A673 (cell line): ENCODE measurements around the gene CASP2. TPM values are rescaled to one million over a fixed set of nuclear protein-coding genes. Genes with fewer than 3 reads are reported as not detected.

ENCODE experiments used
- BruUV-seq: library from RNA; stranded (reverse); fragments of 400-500 nt; replicated peaks from 2 replicates; lab custom pipeline; 2021; lab: Mats Ljungman, UMichigan
- CTCF ChIA-PET: fragments of 300-600 bp; sonication (Branson Sonifier 250); formaldehyde crosslinking; loops from one replicate; lab custom pipeline; 2022; ENCODE audit warnings: antibody characterized with exemption; lab: Charles Lee
- POLR2A ChIA-PET: fragments of 300-600 bp; sonication (Branson Sonifier 250); formaldehyde crosslinking; loops from one replicate; lab custom pipeline; 2022; ENCODE audit warnings: antibody characterized with exemption; ENCODE audit not compliant: low non-redundant PET; lab: Charles Lee
- DNase-seq: peaks from one replicate; pipeline ENCODE4 v3.0.0-alpha.2; 2015; ENCODE audit warnings: low spot score
- H3K27ac ChIP-seq: fragments of 200-600 bp; sonication (generic); 2 replicates; pipeline ENCODE4 v1.5.1; 2016; ENCODE audit warnings: mixed run types, low read depth, mild to moderate bottlenecking, mixed read lengths, antibody characterized with exemption, low read length; ENCODE audit not compliant: poor library complexity, severe bottlenecking
- H3K27me3 ChIP-seq: fragments of 200-600 bp; sonication (generic); replicated peaks from 2 replicates; pipeline ENCODE4 v1.6.1; 2017; ENCODE audit warnings: mixed run types, low read depth, mild to moderate bottlenecking, mixed read lengths, antibody characterized with exemption, low read length; ENCODE audit not compliant: insufficient read depth, poor library complexity
- H3K36me3 ChIP-seq: fragments of 200-600 bp; sonication (generic); 2 replicates; pipeline ENCODE4 v1.6.1; 2016; ENCODE audit warnings: mixed run types, mild to moderate bottlenecking, mixed read lengths, antibody characterized with exemption, low read length; ENCODE audit not compliant: insufficient read depth, poor library complexity, severe bottlenecking
- H3K4me1 ChIP-seq: fragments of 200-600 bp; sonication (generic); 2 replicates; pipeline ENCODE4 v1.6.1; 2017; ENCODE audit warnings: mixed run types, mild to moderate bottlenecking, mixed read lengths, antibody characterized with exemption, low read length; ENCODE audit not compliant: insufficient read depth, poor library complexity, severe bottlenecking
- H3K4me3 ChIP-seq: fragments of 200-600 bp; sonication (generic); 2 replicates; pipeline ENCODE4 v1.5.1; 2016; ENCODE audit warnings: low read depth, mixed run types, mild to moderate bottlenecking, mixed read lengths, low read length; ENCODE audit not compliant: poor library complexity, severe bottlenecking
- H3K9me3 ChIP-seq: fragments of 200-600 bp; sonication (generic); 2 replicates; pipeline ENCODE4 v1.6.1; 2016; ENCODE audit warnings: mixed run types, low read depth, mild to moderate bottlenecking, mixed read lengths, antibody characterized with exemption, low read length; ENCODE audit not compliant: poor library complexity, severe bottlenecking
- CTCF ChIP-seq: fragments of 300-800, 200-600 bp; sonication (generic); conservative IDR thresholded peaks from 2 replicates; pipeline ENCODE4 v1.5.1; 2017; ENCODE audit warnings: low read depth, mild to moderate bottlenecking, antibody characterized with exemption, low read length, moderate library complexity, mixed read lengths
- EZH2 ChIP-seq: fragments of 200-600 bp; sonication (generic); IDR thresholded peaks from 2 replicates; pipeline ENCODE4 v1.6.1; 2017; ENCODE audit warnings: borderline replicate concordance, low read depth, mild to moderate bottlenecking, mixed read lengths, antibody characterized with exemption, low read length; ENCODE audit not compliant: poor library complexity, severe bottlenecking
- intact Hi-C: fragments of 100-400 bp; cut with micrococcal nuclease; formaldehyde crosslinking; loops from one replicate; pipeline ENCODE4 v1.10.0; 2022; ENCODE audit not compliant: unreplicated experiment
- total RNA-seq: library from RNA; stranded (reverse); gene quantifications from 2 replicates; pipeline ENCODE4 v1.2.3, GENCODE V29; 2021

Gene CASP2
- total RNA-seq, 1 experiment from 2014 or later, result 76.8 TPM

- DNase-seq, result no peak
- no TSS peak for BruUV-seq
- Histone ChIP-seq H3K27ac (no peak overlapping the region), H3K4me1 (no peaks in the 10 kb centered on the region), H3K36me3 (no peaks in the 10 kb centered on the region), H3K4me3 (no peak overlapping the region), H3K9me3 (no peaks in the 10 kb centered on the region), H3K27me3 (no peaks in the 10 kb centered on the region)
- intact Hi-C loops, result no loop called here
- ChIA-PET POLR2A (no interaction called here), CTCF (no interaction called here)
- TF ChIP-seq EZH2 (no peak), CTCF (no peak)
Observed at GRCh38 chr7:143331179-143331801, 43.1 kb downstream of the CASP2 start.

- CTCF ChIA-PET, result no interaction called here
- Histone ChIP-seq H3K4me3 (no peak overlapping the region), H3K27me3 (peaks cover 8% of the 10 kb centered on the region), H3K4me1 (no peaks in the 10 kb centered on the region), H3K36me3 (no peaks in the 10 kb centered on the region), H3K9me3 (no peaks in the 10 kb centered on the region), H3K27ac (no peak overlapping the region)
- BruUV-seq, result no TSS peak
- intact Hi-C loops, result no loop called here
- POLR2A ChIA-PET, result no interaction called here
- TF ChIP-seq CTCF, result no peak
- no peak for TF ChIP-seq EZH2
- no peak for DNase-seq
Observed at GRCh38 chr7:143334244-143334643, 46.1 kb downstream of the CASP2 start.

GRCh38 chr7:143337216-143337615, 49.1 kb downstream of the CASP2 start:
- no TSS peak for BruUV-seq
- CTCF ChIA-PET, result no interaction called here
- POLR2A ChIA-PET, result no interaction called here

More at GRCh38 chr7:143337216-143337615, 49.1 kb downstream of the CASP2 start:
- intact Hi-C loops, result no loop called here
- H3K27ac ChIP-seq, result no peak overlapping the region
- H3K4me3 ChIP-seq, result no peak overlapping the region
- TF ChIP-seq CTCF (no peak), EZH2 (no peak)
- peaks cover 13% of the 10 kb centered on the region for H3K27me3 ChIP-seq
- H3K4me1 ChIP-seq, result no peaks in the 10 kb centered on the region
- no peaks in the 10 kb centered on the region for H3K36me3 ChIP-seq
- no peaks in the 10 kb centered on the region for H3K9me3 ChIP-seq
- no peak for DNase-seq
